GM19193 (cell line): Measurements from ENCODE around the gene HLA-DRB1.

Experiments used
- POLR2A ChIP-seq: IDR thresholded peaks from 4 replicates; pipeline ENCODE4 v1.6.1; 2011; ENCODE audit not compliant: insufficient read depth, insufficient read length; ENCODE audit errors: extremely low read depth

Gene HLA-DRB1

DNA sequence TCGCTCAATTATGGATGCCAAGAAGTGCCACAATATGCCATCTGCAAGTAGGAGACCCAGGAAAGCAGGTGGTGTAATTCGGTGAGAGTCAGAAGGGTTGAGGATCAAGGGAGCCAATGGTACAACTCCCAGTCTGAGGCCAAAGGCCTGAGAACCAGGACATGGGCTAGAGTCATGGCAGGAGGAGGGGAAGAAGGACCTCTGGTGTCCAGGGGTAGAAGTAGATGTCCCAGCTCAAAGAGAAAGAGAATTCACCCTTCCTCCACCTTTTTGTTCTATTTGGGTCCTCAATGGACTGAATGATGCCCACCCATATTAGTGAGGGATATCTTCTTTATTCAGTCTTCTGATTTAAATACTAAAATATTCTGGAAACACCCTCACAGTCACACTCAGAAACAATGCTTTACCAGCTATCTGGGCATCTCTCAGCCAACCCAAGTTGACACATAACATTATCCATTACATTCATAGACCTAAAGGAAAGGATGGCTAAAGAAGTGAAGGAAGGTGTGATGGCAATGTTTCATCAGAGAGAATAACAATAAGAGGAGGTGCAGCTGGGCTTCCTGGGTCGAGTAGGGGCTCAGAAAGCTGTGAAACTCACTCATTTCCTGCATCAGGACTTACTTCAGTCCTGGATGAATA lies 26.4 kb upstream of the HLA-DRB1 start:
- no peak for TF ChIP-seq POLR2A

DNA sequence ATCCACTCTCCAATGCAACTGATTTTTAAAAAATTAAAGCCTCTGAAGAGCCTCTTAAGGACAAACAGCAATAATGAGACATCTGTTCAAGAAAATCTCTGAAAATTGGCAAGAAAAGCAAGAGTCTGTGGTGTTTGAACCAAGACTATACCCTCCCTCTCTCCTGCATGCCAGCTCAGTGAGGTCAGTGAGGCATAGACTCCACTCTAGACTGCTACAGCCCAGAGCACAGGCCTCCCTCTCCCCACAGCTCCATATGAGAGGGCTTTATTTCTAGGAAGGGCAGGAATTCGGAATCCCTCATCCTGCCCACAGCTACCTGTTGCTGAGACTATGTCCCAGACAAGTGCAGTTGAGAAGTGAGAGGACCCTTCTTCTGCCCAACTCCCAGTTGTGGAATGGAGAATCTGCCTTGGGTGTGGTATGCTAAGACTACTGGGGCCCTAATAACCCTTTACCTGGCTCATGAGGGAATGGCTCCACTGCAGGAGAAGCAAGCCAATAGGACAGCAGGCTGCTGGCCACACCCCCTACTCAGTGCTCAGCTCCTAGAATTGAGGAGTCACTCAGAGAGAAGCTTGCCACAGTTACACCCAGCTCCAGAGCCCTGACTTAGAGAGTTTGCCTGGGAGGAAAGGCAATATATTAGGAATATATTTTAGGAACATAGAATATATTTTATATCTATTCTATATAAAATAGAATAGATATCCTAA lies 24.9 kb upstream of the HLA-DRB1 start:
- no peak for TF ChIP-seq POLR2A

DNA sequence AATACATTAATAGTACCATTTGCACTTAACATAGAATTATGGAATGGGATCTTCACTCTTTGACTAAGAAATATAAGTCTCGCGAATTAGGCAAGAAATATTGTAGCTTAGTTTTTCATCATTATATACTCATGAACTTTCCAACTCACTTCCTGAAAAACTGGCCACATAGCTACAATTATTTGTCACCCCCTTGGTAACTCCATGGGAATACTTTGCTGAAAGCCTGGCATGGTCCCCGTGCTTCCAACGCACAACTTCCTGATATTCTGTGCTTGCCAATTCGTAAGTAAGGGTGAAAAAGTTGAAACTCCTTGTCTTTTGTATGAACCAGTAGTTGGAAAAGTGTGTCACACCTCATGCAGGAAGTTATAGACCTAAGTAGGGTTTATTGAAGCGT lies 23.8 kb upstream of the HLA-DRB1 start:
- no peak for TF ChIP-seq POLR2A

DNA sequence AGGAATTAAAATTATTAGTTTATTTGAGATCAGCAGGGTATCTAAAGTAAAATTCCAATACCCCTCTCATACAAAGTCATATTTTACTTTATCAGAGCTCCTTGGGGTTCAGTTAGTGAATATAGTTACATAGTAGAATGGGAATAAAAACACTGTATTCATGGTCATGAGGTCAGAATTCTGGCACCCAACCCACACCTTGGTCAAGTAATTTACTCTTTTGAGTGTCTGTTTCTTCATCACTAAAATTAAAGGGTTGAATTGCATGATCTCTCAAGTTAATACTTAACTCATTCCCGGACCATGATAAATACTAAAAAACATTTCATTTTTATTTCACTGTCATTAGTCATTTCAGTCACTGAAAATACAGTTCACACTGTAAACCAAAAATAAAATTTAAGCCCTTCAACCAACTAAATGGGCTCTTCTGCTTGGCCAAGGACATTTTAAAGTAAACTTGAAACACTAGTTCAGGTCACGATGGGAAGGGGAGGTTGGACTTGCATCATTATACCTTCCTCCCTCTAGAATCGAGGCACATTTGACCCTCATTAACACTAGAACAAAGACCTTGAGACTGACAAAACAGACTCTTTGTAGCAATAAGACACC lies 21.1 kb upstream of the HLA-DRB1 start:
- TF ChIP-seq POLR2A = no peak

DNA sequence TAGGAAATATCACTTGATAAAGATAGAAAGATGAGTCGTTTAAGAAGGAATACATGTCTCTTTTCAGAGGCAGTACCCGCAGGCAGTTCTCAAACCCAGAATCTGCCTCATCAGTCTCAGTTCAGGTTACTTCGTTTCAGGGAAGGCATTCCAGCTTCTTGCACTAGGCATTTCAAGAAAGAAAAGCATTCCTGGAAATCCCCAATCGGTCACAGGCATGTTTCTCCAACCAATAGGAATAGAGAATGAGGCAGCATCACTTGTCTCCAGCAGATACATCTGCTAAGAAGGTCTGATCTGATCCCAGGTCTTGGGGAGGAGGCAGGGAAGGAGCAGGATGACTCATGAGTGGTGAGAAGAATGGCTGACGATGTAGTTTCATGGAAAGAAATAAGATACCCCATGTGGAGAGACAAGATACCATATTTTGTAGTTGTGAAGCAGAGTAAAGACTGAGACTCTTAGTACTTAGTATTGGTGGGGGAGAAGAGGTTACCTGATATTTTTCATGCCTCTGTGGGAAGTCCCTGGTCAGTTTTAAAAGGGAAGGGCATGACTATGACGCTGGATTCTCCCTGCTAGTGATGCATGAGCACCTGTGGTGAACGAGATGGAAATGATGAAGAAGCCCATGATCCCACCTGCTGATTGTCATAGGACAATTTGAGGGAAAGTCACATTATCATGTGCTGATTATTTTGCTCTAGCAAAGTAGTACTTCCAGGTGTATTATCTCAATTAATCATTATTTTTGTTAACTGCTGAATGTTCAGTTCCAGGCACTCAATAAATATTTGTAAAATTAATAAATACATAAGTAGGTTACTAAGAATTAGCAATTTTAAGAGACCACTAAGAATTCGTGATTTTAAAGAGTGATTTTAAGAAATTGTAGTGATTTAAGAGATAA lies 20.3 kb upstream of the HLA-DRB1 start:
- no peak for TF ChIP-seq POLR2A

DNA sequence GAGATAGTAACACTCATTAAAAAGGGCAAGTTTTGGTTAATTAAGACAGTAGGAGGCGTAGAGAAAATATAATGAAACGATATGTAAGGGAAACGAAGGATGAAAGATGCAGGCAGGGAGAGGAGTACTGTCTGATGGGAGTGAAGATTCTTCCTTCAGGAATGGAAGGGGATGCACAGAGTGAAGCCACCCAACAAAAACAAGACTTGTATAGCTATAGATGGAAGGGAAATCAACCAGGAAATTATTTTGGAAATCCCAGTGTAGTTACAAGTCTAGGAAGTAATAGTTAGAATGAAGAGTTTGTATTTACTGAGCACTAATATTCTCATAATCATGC lies 19.7 kb upstream of the HLA-DRB1 start:
- TF ChIP-seq POLR2A = no peak

DNA sequence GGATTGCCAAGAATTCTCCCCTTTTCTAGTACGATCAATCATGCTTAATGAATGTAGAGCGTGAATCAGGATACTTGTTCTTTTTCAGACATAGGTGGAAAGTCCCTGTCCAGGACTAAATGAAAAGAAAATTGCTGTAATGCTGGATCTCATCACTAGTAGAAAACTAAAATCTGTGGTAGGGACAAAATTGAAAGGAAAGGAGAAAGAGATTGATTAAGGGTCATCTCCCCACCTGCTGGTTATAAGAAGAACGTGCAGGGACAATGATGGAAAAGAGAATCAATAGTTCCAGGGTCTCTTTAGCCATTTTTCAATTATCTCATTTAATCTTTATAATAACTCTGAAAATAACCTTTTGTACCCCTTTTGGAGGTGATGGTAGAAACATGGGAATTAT lies 18.7 kb upstream of the HLA-DRB1 start:
- no peak for TF ChIP-seq POLR2A

DNA sequence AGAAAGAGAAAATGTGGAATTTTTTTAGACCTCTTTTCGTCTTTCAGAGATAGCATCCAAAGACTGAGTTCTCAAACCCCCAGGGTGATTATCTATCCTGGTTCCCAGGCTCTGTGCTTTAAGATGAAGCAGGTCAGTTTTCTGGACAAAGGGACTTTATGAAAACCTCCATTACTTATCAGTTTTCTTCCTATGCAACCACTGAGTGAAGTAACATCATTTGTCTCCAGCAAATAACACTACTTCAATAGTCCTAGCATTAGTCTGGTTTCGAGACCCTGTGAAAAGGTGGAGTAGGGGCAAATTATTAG lies 18.3 kb upstream of the HLA-DRB1 start:
- TF ChIP-seq POLR2A = no peak

DNA sequence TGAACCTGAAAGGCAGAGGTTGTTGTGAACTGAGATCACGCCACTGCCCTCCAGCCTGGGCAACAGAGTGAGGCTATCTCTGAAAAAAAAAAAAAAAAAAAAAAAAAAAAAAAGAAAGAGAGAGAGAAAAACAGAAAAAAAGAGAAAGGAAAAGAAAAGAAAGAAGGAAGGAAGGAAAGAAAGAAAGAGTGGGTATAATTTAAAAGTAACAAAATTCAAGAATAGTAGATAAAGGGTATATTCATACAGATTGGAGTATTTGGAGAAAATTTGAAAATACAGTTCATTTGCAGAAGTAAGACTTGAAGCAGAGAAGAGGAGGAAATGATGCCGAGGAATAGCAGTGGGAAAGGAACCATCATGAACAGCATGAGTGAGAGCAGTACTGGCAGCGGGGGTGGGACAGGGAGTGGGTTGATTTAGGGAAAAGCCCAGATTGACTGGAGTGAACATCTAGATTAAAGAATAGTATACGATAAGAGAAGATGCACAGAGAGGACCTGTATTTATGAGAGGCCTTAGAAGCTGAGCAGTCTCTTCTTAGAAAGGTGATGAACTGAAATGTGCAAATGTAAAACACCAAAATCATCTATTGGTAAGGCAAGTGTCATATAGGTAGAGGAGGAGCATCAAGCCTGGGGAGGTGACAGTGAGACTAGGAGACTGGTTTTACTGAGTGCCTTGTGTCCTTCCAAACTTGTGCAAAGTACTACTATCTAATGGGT lies 17.8 kb upstream of the HLA-DRB1 start:
- TF ChIP-seq POLR2A = no peak

DNA sequence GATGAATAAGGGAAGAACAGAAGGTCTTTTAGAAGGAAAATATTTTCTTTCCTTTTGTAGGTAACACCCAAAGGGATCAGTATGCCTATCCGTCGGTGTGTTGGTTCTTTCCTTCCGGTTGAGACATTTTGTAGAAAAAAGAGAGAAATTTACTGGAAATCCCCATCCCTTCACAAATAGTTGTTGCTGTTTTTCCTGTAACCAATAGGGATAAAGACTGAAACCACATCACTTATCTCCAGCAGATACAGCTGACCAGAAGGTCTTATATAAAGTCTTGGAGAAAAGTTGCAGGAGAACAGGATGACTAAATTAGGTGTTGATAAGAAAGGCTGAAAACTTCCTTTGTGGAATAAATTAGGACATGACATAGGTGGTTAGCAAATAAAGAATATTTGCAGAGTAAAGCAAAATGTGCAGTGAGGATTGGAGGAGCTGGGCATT lies 14.8 kb upstream of the HLA-DRB1 start:
- no peak for TF ChIP-seq POLR2A

DNA sequence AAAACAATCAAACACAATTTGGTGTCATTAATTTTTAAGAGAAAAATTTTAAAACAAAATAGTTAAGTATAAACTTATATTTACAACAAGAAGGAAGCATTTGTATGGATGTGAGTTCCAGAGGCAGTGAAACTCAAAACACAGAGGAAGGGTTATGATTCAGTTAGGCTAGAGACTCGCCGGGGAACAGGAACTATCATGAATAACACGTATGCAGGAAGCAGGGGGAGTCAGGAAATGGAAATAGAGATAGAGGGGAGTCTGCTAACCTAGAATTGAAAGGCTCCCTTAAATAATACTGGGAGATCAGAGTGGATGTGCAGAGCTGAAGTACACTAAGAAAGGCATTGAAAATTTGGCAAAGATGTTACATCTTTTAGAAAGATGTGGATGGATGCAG lies 14.2 kb upstream of the HLA-DRB1 start:
- no peak for TF ChIP-seq POLR2A

DNA sequence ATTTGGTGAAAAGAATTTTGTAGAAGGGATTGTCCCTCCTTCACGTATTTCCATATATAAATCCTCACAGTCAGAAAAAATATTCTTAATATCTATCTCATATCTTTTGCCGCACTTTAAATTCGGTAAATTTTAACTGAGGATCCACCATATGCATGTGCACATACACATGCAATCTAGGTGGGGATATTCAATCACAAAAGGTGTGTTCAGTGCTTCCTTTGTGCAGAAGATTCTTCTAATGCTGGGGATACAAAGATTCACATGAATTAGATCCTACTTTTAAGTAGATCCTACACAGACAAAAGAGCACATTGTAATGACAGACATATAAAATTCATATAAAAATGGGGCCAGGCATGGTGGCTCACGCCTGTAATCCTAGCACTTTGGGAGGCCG lies 13.6 kb upstream of the HLA-DRB1 start:
- no peak for TF ChIP-seq POLR2A

DNA sequence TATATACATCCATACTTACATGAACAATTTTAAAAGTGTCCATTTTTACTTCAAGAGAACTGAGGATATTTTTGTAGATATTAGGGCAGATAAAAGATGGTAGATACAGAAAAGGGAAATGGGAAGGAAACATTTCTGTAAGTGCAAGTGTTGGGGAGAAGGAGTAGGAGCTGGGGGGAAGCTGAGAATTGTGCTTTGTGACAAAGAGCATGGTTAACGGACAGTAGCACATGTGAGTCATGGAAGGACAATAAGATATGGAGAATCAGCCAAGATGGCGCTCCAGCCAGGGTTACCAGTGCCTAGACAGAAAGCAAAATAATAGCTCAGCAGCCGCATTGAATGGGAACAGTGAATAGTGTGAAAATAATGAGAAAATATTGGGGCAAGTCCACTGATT lies 12.7 kb upstream of the HLA-DRB1 start:
- TF ChIP-seq POLR2A = no peak

DNA sequence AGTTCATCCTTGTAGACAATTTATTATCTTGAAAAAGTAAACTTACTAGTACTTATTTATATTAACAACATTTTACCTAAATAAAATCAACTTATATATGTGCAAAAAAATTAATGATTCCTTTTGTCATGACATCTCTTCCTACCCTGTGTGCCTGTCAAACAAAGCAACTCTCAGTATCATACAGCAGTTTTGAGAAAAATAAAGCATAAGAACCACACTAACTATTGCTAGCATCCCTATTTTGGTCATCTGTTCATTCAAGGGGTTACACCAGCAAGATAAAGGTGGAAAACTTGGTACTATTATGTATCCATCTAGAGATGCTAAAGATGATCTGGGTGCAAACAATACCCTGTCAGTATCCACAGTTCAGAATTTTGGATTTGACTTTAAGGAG lies 7.4 kb upstream of the HLA-DRB1 start:
- TF ChIP-seq POLR2A = no peak

DNA sequence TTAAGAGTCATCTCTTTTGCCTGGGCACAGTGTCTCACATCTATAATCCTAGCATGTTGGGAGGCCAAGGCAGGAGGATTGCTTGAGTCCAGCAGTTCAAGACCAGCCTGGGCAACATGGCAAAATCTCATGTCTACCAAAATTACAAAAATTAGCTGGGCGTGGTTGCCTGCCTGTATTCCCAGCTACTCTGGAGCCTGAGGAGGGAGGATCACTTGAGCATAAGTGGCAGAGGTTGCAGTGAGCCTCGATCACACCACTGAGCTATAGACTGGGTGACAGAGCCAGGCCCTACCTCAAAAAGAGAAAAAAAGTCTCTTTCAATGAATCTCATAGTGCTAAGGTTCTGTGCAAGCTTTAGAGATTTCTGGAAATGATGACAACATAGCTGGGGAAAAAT lies 1.5 kb downstream of the HLA-DRB1 start:
- no peak for TF ChIP-seq POLR2A

DNA sequence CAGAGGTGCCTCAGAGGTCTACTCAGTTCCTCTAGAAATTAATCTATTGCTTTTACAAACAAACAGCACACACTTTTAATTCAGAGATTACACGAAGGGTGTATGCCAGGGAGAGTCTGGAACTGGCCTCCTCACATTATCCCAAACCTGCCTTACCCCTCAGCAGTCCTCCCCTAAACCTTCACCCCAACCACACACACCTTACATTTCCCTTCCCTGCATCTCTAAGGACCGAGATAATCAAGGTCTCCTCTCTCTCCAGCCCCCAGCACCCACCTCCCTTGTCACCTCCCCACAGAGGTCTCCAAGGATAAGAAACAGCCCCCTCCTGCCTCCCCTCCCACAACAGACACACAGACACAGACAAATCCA lies 6.1 kb downstream of the HLA-DRB1 start:
- no peak for TF ChIP-seq POLR2A
